Activated CD8-positive, alpha-beta T cell treated with anti-CD3 and anti-CD28 coated beads, Interleukin-2, amount 10 ng/mL, durations not matched to agents 7 days and 5 days (primary cell): ENCODE results near the gene ZIC1. TPM values are rescaled to one million over a fixed set of nuclear protein-coding genes. Genes with fewer than 3 reads are reported as not detected.

Experiments
- ATAC-seq: fragments of 150-1000 bp; cut with Tn5 transposase; one replicate; pipeline ENCODE4 v1.10.0; 2021; ENCODE audit warnings: moderate library complexity
- CTCF ChIA-PET: fragments of 350-600 bp; sonication (Branson Sonifier 250); formaldehyde crosslinking; loops from one replicate; lab custom pipeline; 2021; ENCODE audit warnings: antibody characterized with exemption; lab: Charles Lee
- POLR2A ChIA-PET: fragments of 350-600 bp; sonication (Branson Sonifier 250); formaldehyde crosslinking; loops from one replicate; lab custom pipeline; 2021; ENCODE audit warnings: antibody characterized with exemption; lab: Charles Lee
- DNase-seq: peaks from one replicate; pipeline ENCODE4 v3.0.0-alpha.2; 2020
- H3K27ac Mint-ChIP-seq: one replicate; pipeline ENCODE4 v1.8.0; 2021; ENCODE audit warnings: mild to moderate bottlenecking, mixed read lengths
- H3K27me3 Mint-ChIP-seq: one replicate; pipeline ENCODE4 v1.8.0; 2021; ENCODE audit warnings: low read depth, mixed read lengths
- H3K36me3 Mint-ChIP-seq: one replicate; pipeline ENCODE4 v1.8.0; 2021; ENCODE audit warnings: low read depth, mixed read lengths
- H3K4me1 Mint-ChIP-seq: one replicate; pipeline ENCODE4 v1.8.0; 2021; ENCODE audit warnings: low read depth, mixed read lengths
- H3K4me3 Mint-ChIP-seq: one replicate; pipeline ENCODE4 v1.8.0; 2021; ENCODE audit warnings: mild to moderate bottlenecking, mixed read lengths
- H3K9me3 Mint-ChIP-seq: one replicate; pipeline ENCODE4 v1.8.0; 2022; ENCODE audit warnings: mixed read lengths; ENCODE audit not compliant: insufficient read depth
- total RNA-seq, 2 experiments: library from RNA; stranded (reverse); gene quantifications; one replicate each; pipeline ENCODE4 v1.2.3, GENCODE V29; 2021

ZIC1 gene
- total RNA-seq, 2 experiments from 2014 or later = not detected

DNA sequence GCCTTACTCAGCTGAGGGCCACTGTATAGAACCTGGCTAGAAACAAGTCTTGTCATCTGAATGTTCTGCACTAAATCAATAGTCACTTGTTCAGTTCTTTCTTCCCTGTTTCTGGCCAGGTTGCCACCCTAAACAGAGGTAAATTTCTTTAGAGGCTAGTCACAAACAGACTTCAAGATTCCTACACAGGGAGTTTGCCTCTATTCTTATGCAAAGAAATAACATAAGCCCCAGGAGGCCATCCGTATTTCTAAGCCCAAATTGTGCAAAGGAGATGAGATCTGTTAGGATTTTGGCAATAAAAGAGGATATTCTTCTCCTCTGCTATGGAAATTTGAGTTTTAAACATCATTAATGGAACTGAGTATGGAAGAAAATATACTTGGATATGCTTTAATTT lies 7.7 kb upstream of the ZIC1 start:
- POLR2A ChIA-PET = no interaction called here
- H3K27me3 Mint-ChIP-seq = peaks cover 51% of the 10 kb centered on the region
- no peak overlapping the region for H3K4me3 Mint-ChIP-seq
- H3K27ac Mint-ChIP-seq = no peak overlapping the region
- peaks cover under 1% of the 10 kb centered on the region for H3K4me1 Mint-ChIP-seq
- peaks cover 4% of the 10 kb centered on the region for H3K9me3 Mint-ChIP-seq
- CTCF ChIA-PET = no interaction called here
- no peak for ATAC-seq
- DNase-seq = no peak
- H3K36me3 Mint-ChIP-seq = peaks cover 5% of the 10 kb centered on the region

DNA sequence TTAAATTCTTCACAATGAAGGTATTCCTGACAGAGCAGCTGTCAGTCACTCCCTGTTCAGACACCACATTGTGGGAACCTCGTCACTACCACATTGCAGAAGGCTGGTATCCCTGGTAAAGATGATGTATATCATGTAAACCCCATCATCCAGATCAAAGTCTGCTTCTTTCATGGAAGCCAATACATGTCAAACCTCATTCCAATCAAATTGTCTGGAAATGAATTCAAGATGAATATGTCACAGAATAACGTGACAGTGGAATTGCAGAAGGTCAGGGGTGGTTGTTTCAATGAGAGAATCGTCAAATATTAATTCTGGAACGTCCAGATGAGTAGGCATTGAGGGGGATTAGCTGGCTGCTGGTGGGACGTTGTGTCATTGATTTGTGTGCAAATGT lies 7.0 kb upstream of the ZIC1 start:
- ATAC-seq (no peak), DNase-seq (no peak)
- ChIA-PET CTCF (no interaction called here), POLR2A (no interaction called here)
- H3K4me3 Mint-ChIP-seq = no peak overlapping the region
- H3K27ac Mint-ChIP-seq = no peak overlapping the region
- peaks cover 5% of the 10 kb centered on the region for H3K36me3 Mint-ChIP-seq
- H3K27me3 Mint-ChIP-seq = peaks cover 55% of the 10 kb centered on the region
- peaks cover 6% of the 10 kb centered on the region for H3K9me3 Mint-ChIP-seq
- peaks cover 4% of the 10 kb centered on the region for H3K4me1 Mint-ChIP-seq

DNA sequence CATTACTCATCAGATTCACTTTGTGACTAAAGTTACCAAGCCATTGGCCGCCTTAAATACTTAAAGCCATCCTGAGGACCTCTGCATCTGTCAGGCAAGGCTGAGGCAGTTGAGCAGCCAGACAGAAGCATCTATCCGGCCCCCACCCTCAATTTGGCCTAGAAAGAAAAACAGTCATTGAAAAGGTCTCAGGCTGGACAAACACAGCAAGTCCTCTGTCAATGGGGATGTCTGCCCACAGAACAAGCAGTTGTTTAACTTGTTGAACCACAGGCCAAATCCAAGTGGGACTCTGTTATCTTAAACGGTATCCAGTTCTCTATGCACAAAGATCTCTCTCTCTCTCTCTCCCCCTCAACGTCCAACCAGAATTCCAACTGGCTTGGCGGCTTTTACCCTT lies 5.7 kb upstream of the ZIC1 start:
- H3K27ac Mint-ChIP-seq = no peak overlapping the region
- H3K9me3 Mint-ChIP-seq = peaks cover 16% of the 10 kb centered on the region
- ChIA-PET POLR2A (no interaction called here), CTCF (no interaction called here)
- peaks cover 10% of the 10 kb centered on the region for H3K36me3 Mint-ChIP-seq
- H3K4me1 Mint-ChIP-seq = peaks cover 8% of the 10 kb centered on the region
- no peak overlapping the region for H3K4me3 Mint-ChIP-seq
- no peak for ATAC-seq
- peaks cover 53% of the 10 kb centered on the region for H3K27me3 Mint-ChIP-seq
- DNase-seq = no peak

DNA sequence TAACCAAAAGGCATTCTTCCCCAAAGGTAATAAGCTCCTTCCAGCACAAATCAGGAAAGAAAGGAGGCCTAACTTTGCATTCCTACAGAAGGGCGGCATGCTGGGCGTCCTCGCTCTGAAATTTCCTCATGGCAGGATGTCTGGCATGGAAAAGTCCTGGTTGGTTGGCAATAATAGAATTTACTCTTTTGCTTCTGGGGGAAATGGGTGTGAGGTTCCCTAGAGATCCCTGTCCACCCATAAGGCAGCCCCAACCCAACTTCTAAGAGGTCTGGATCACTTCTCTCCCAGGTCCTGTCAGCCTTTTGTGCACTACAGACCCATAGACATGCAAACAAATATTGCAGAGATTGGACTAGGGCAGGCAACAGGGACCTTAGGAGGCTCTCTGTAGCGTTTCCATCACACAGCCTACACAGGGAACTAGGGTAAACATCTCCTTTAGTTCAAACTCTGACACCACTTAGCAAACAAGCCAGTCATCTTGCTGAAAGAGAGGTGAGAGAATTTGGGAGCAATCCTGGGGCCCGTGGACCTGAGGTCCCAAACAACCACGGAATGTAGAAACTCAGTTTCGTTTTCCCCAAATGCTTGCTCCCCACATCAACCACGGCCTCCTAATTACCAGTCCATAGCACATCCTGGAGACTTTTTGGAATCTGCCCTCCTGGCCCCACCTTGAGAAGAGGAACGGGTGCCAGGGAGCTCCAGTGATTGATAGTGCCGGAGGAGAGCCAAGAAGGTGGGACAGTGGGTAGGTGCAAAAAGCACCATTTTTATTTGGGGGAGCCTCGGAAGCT lies 5.0 kb upstream of the ZIC1 start:
- Mint-ChIP-seq H3K36me3 (peaks cover 14% of the 10 kb centered on the region), H3K4me1 (peaks cover 8% of the 10 kb centered on the region), H3K27me3 (peaks cover 56% of the 10 kb centered on the region), H3K4me3 (no peak overlapping the region), H3K9me3 (peaks cover 21% of the 10 kb centered on the region), H3K27ac (no peak overlapping the region)
- ChIA-PET POLR2A (no interaction called here), CTCF (no interaction called here)
- no peak for ATAC-seq
- DNase-seq = no peak

DNA sequence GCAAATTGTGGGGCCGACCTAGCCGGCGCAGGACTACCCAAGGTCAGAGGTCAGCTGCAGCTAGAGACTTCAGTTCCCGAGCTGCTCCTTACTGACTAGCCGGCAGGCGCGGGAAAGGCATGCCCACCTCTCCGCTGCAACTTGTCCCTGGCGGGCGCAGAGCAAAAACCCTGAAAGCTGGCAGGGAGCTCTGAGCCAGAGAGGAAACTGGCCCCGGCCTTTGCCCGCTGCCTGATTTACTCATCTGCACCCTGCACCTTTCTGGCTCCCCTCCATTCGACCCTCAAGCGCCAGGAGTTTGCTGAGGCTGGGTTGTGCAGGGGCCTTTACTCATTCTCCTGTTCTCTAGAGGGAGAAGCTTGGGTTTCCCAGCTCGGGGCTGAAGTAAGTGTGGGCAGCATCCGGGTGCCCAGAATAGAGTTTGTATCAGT lies 4.3 kb upstream of the ZIC1 start:
- Mint-ChIP-seq H3K4me3 (no peak overlapping the region), H3K4me1 (peaks cover 8% of the 10 kb centered on the region), H3K9me3 (peaks cover 21% of the 10 kb centered on the region), H3K27me3 (peaks cover 57% of the 10 kb centered on the region), H3K27ac (no peak overlapping the region), H3K36me3 (peaks cover 18% of the 10 kb centered on the region)
- POLR2A ChIA-PET = no interaction called here
- CTCF ChIA-PET = no interaction called here
- ATAC-seq (no peak), DNase-seq (no peak)

DNA sequence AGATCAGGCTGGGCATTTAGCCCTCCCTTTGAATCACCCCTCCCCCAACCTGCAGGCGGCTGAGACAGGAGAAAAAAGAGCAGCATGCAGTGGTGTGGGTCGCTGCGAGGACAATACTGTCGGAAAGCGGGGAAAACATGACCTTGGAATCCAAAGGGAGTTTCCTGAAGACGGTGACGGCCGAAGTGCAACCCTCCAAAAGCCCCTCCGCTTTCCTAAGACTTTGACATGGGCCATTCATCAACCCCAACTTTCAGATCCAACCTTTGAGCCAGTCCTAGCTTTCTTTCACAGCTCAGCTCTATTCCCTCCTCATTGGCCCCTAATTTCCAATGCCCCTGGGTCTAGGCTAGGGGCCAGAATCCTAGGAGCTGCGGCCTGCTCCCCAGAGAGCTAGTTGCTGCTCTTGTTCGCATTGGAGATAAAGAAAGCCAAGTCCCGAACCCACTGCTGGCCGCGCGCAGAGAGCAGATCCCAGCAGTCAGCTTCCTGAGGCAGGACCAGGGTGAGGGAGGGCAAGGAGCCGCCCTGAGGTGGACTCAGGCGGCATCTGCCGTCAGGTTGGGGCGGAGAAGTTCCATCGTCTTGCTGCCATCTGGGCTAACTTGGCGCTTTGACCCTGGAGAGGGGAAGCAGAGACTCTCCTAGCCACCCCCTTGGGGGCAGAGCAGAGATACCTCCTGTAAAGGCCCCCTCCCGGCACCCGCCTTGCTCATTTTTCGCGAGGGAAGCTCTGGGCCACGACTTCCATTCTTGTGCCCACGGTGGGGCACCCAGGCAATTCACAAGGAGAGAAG lies 3.7 kb upstream of the ZIC1 start:
- ChIA-PET POLR2A (no interaction called here), CTCF (no interaction called here)
- DNase-seq (no peak), ATAC-seq (no peak)
- Mint-ChIP-seq H3K36me3 (peaks cover 18% of the 10 kb centered on the region), H3K4me1 (peaks cover 8% of the 10 kb centered on the region), H3K9me3 (peaks cover 21% of the 10 kb centered on the region), H3K27me3 (peaks cover 57% of the 10 kb centered on the region), H3K4me3 (no peak overlapping the region), H3K27ac (no peak overlapping the region)

DNA sequence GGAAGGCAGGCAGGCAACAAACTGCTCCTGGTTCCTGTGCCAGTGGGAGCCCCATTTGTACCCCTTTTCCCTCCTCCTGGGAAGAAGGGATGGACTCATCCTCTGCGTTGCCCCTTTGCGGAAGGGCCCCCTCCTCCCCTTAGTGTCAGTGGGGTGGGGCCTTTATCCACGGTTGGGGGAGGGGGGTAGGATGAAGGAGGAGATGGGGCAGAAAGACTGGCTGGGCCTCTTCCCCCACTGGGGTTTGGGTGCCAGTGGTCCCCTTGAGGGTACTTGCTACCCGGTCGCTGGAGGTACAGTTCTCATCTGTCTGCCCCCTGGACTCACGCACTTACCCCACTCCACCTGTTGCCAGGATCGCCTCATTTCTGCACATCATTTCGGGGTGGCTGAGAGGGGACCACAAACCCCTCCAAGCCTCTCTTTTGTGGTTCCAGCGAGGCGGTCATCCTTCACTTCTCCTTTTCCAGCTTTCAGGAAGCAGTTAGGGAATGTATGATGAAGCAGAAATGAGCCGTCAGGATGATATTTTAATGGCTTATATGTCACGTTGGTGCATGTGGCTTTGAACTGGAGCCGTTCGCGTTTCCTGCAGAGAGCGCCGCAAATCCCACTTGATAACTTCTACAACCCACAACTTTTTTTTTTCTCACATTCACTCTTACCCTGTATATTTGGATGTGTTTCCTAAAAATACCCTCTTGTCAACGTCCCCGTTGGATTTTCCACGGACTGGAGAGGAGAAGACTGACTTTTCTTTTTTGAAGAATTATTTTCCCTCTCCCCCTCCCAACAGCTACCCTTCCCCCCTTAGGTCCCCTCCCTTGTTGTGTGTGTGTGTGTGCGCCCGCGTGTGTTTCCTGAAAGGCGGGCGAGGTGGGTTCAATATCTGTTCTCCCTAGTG lies 2.9 kb upstream of the ZIC1 start, which contains the start of gene ZIC4:
Gene ZIC4, minus strand, starts transcription at position 516 of the 904 bp plus-strand sequence. CDS start 3,746 bp downstream, outside the sequence.
- peaks cover 26% of the 10 kb centered on the region for H3K9me3 Mint-ChIP-seq
- ATAC-seq (no peak), DNase-seq (no peak)
- ChIA-PET CTCF (no interaction called here), POLR2A (no interaction called here)
- peaks cover 16% of the 10 kb centered on the region for H3K4me1 Mint-ChIP-seq
- H3K27me3 Mint-ChIP-seq = peaks cover 66% of the 10 kb centered on the region
- H3K36me3 Mint-ChIP-seq = peaks cover 21% of the 10 kb centered on the region
- no peak within 1 kb of the TSS for H3K27ac Mint-ChIP-seq
- H3K4me3 Mint-ChIP-seq = no peak within 1 kb of the TSS

DNA sequence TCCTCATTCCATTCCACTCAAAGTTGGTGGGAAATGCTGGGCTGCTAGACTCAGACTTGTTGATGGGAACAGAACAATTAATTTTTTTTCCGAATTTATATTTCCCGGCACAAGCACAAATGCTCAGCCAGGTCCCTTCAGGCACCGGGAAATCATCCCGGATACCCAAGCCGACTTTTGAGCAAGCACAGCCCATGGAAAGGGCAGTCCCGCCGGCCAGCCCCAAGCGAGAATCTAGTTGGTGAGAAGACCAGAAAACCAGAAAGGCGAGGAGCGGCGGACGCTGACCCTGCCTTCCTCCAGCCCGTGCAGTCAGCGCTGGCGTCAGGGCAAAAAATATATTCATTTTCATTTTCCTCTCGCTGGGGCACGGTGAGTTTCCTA lies 2.1 kb upstream of the ZIC1 start:
- Mint-ChIP-seq H3K4me3 (no peak overlapping the region), H3K4me1 (peaks cover 20% of the 10 kb centered on the region), H3K36me3 (peaks cover 27% of the 10 kb centered on the region), H3K27me3 (peaks cover 67% of the 10 kb centered on the region), H3K27ac (no peak overlapping the region), H3K9me3 (peaks cover 32% of the 10 kb centered on the region)
- CTCF ChIA-PET = no interaction called here
- ATAC-seq = no peak
- DNase-seq = no peak
- POLR2A ChIA-PET = no interaction called here

DNA sequence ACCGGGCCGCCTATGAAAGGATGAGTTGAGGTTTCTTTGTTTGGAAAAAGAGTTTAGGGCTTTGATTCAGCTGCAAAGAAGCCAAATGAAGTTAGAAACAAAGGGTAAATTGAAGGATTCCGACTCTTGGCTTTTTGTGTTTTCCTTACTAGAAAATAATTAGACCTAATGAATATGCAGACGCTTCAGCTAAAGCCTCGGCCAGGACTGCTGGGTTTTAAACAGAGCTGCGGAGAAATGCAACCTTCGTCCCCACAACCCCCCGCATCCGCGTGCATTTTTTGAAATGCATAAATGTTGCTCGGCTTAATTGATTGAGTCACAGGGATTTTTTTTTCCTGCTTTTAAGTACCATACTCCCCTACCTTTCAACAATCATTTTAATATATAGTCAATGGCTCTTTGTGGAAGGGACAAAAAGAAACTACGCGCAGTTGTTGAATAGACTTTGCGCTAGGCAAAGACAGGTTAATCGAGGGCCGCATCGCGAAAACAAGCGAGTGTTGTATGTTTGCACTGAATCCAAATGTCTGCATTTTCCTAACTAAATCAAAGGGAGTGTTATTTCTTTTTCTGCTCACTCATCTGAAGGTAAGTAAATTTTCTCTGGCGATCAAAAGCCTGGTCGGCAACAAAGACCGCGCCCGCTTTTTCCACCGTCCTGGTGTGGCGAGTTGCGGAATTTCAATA lies 1.5 kb upstream of the ZIC1 start:
- ChIA-PET POLR2A (no interaction called here), CTCF (no interaction called here)
- Mint-ChIP-seq H3K4me1 (peaks cover 22% of the 10 kb centered on the region), H3K4me3 (peak overlapping the region; percentile 32), H3K9me3 (peaks cover 32% of the 10 kb centered on the region), H3K27ac (peak overlapping the region; percentile 73), H3K27me3 (peaks cover 68% of the 10 kb centered on the region), H3K36me3 (peaks cover 27% of the 10 kb centered on the region)
- ATAC-seq (no peak), DNase-seq (no peak)

DNA sequence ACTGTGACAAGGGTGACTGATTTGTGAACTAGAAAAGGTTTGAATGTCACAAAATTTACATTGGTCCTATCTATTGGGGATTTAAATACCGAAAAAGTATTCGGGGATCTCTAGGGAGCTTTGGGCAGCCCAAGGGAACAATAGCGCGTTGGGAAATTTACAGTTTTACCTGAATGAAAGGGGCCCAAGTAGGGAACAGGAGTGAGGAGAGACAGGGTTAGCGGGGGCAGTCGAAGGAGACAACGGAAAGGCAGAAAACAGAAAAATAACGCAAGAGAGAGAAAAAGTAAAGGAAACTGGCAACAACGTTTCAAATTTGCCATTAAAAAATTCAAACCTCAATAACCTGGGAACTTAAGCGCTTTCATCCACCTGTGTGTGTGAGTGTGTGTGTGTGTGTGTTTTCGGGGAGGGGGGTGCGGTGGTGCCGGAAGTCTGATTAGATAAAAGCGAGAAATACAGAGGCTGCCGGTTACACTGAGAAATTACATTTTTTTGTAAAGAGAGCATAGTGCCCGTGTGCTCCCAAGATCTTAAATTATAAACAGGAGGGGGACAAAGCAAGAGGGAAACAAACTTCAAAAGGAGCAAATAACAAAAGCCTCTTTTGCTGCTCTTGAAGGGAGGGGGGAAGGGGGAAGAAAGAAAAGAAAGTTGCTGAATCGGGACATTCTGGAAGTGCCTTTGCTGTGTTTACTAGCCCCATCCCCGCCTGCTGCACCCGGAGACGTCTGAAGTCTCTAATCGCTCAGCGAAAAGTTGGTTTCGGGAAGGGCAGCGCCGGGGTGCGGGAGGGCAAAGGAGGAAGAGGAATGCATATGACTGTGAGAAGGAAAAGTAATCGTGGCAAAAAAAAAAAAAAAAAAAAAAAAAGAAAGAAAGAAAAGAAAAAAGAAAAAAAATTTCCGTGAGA lies 721 bp upstream of the ZIC1 start:
- H3K27ac Mint-ChIP-seq = peak overlapping the region; percentile 73
- H3K4me3 Mint-ChIP-seq = peak overlapping the region; percentile 46
- peaks cover 30% of the 10 kb centered on the region for H3K36me3 Mint-ChIP-seq
- ChIA-PET CTCF (no interaction called here), POLR2A (no interaction called here)
- DNase-seq (no peak), ATAC-seq (no peak)
- H3K27me3 Mint-ChIP-seq = peaks cover 73% of the 10 kb centered on the region
- peaks cover 25% of the 10 kb centered on the region for H3K4me1 Mint-ChIP-seq
- H3K9me3 Mint-ChIP-seq = peaks cover 32% of the 10 kb centered on the region
